Stomach (tissue), 9 donors: Measurements from ENCODE around the gene SELENOT. TPM values are rescaled to one million over a fixed set of nuclear protein-coding genes. Genes with fewer than 3 reads are reported as not detected.

ENCODE experiments used
- DNase-seq, 2 donors: peaks; one replicate each; pipeline versions ENCODE4 v3.0.0 to v3.0.0-alpha.2; 2013 to 2019
- H3K27ac ChIP-seq, 5 donors: fragments of 200-600 bp in 4 of 5; sonication (generic) in 4 of 5; one replicate each; pipeline ENCODE4 v1.5.1; 2013 to 2019; ENCODE audit warnings: mild to moderate bottlenecking in 1 of 5, moderate library complexity in 1 of 5
- H3K27me3 ChIP-seq, 3 donors: fragments of 200-600 bp; sonication (generic); one replicate each; pipeline ENCODE4 v1.5.1; 2017 to 2019; ENCODE audit warnings: mixed run types in 1 of 3
- H3K36me3 ChIP-seq, 4 donors: fragments of 200-600 bp; sonication (generic); 1 replicate in 3 of 4; 2 replicates in 1 of 4; pipeline ENCODE4 v1.5.1; 2016 to 2019
- H3K4me1 ChIP-seq, 4 donors: fragments of 200-600 bp; sonication (generic); one replicate each; pipeline ENCODE4 v1.5.1; 2016 to 2019
- H3K4me3 ChIP-seq, 4 donors: fragments of 200-600 bp; sonication (generic) in 3 of 4; one replicate each; pipeline ENCODE4 v1.5.1; 2016 to 2019; ENCODE audit warnings: mild to moderate bottlenecking in 1 of 4
- H3K9me3 ChIP-seq, 4 donors: fragments of 200-600 bp; sonication (generic); one replicate each; pipeline ENCODE4 v1.5.1; 2016 to 2019
- EP300 ChIP-seq: sonication (generic); formaldehyde crosslinking; IDR thresholded peaks from one replicate; pipeline ENCODE4 v1.6.1; 2017; ENCODE audit warnings: antibody characterized with exemption
- POLR2A ChIP-seq, 4 donors: fragments of 450-650 bp; IDR thresholded peaks; one replicate each; pipeline ENCODE4 v1.6.1; 2016; ENCODE audit warnings: antibody characterized with exemption in 4 of 4, control low read depth in 2 of 4, mild to moderate bottlenecking in 1 of 4, moderate library complexity in 1 of 4
- POLR2AphosphoS5 ChIP-seq, 3 donors: sonication (generic); formaldehyde crosslinking; IDR thresholded peaks; one replicate each; pipeline ENCODE4 v1.6.1; 2016; ENCODE audit warnings: antibody characterized with exemption in 3 of 3
- WGBS, 5 donors: extraction: QIAGEN DNeasy Blood & Tissue Kit in 3 of 5; methylation state at CpG; one replicate each; pipeline versions ENCODE4 v1.1.5 to v1.1.7; 2013 to 2018; 5-methylcytosine and 5-hydroxymethylcytosine counted together
- intact Hi-C: fragments of 100-400 bp; cut with DNase I; formaldehyde crosslinking; loops from one replicate; pipeline ENCODE4 v1.15.1; 2023; ENCODE audit warnings: low total_unique reads
- polyA plus RNA-seq, 3 donors: library from polyadenylated mRNA; stranded (reverse); fragments of 200-250 nt; gene quantifications; one replicate each; pipeline ENCODE4 v1.2.3, GENCODE V29; 2013
- total RNA-seq, 5 donors: library from RNA; depleted of rRNA; stranded (reverse); fragments of >200 nt; gene quantifications; one replicate each; pipeline versions ENCODE4 v1.1.0 to v1.2.3, GENCODE V29; 2014 to 2016
- TF ChIP-seq, protein P1 (sequence below), 7 experiments: fragments of 450-650 bp in 4 of 7; fragments of 200-600 bp in 3 of 7; sonication (generic) in 3 of 7; IDR thresholded peaks; one replicate each; pipeline ENCODE4 v1.5.1; 2016 to 2019; ENCODE audit warnings: antibody characterized with exemption in 7 of 7, control low read depth in 2 of 7, mild to moderate bottlenecking in 1 of 7
- donor health status: healthy with polysubstance abuse.
- donor health status: Bipolar disorder and iron deficiency.
- donor health status: healthy.

SELENOT gene
- total and polyA plus RNA-seq, 8 donors, result 41.5 to 324 (median 54.4) TPM

- Histone ChIP-seq H3K36me3 (peaks cover 0 to 18% (median 15%) of the 10 kb centered on the region in 4 donors), H3K4me1 (no peaks in the 10 kb centered on the region), H3K27me3 (no peaks in the 10 kb centered on the region), H3K27ac (peak overlapping the region in 1 of 5 donors; percentile 47), H3K4me3 (no peak overlapping the region), H3K9me3 (no peaks in the 10 kb centered on the region)
- TF ChIP-seq POLR2AphosphoS5 (IDR thresholded peaks at IDR 0.05) (no peak), POLR2A (IDR thresholded peaks at IDR 0.05) (no peak), EP300 (no peak)
- TF ChIP-seq, protein P1, sequence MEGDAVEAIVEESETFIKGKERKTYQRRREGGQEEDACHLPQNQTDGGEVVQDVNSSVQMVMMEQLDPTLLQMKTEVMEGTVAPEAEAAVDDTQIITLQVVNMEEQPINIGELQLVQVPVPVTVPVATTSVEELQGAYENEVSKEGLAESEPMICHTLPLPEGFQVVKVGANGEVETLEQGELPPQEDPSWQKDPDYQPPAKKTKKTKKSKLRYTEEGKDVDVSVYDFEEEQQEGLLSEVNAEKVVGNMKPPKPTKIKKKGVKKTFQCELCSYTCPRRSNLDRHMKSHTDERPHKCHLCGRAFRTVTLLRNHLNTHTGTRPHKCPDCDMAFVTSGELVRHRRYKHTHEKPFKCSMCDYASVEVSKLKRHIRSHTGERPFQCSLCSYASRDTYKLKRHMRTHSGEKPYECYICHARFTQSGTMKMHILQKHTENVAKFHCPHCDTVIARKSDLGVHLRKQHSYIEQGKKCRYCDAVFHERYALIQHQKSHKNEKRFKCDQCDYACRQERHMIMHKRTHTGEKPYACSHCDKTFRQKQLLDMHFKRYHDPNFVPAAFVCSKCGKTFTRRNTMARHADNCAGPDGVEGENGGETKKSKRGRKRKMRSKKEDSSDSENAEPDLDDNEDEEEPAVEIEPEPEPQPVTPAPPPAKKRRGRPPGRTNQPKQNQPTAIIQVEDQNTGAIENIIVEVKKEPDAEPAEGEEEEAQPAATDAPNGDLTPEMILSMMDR (IDR thresholded peaks at IDR 0.05), result no peak
- intact Hi-C loops, result no loop called here
- DNase-seq, result no peak
- WGBS, 5 donors, result 54 to 63% (median 59%) methylated on average over 6 of the region's 6 CpGs
Observed at GRCh38 chr3:150635076-150635475, 32.0 kb downstream of the SELENOT start.

DNA sequence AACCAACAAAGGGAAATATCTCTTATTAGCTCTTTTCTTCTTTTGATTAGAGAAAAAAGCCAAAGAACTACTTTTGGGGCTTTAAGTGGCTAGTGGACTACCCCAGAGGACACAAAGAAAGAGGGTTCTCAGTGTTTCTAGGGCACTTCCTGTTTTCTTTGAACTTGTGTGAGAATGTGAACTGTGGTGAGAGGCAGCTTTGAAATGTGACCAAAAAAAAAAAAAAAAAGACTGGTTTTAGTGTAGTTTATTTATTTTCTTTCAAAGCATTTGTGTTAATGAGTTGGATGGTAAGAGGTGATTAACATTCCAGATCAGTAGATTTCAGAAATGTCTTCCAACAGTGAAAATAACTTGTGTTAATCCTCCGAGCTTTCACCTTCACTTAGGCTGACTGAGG, 32.4 kb downstream of the SELENOT start:
- intact Hi-C loops, result no loop called here
- TF ChIP-seq, protein P1 (IDR thresholded peaks at IDR 0.05), result no peak
- TF ChIP-seq EP300 (no peak), POLR2A (IDR thresholded peaks at IDR 0.05) (no peak), POLR2AphosphoS5 (IDR thresholded peaks at IDR 0.05) (no peak)
- DNase-seq, result peak in 1 of 2 donors; percentile 18
- 69 to 81% (median 75%) methylated on average over 1 of the region's 1 CpG for WGBS, 5 donors
- H3K27ac ChIP-seq, result peak overlapping the region in 1 of 5 donors; percentile 47
- H3K36me3 ChIP-seq, result peaks cover 0 to 13% (median 11%) of the 10 kb centered on the region in 4 donors
- no peaks in the 10 kb centered on the region for H3K4me1 ChIP-seq
- H3K4me3 ChIP-seq, result no peak overlapping the region
- no peaks in the 10 kb centered on the region for H3K27me3 ChIP-seq
- H3K9me3 ChIP-seq, result no peaks in the 10 kb centered on the region

- TF ChIP-seq EP300, result no peak
- no peak for TF ChIP-seq POLR2AphosphoS5 (IDR thresholded peaks at IDR 0.05)
- TF ChIP-seq, protein P1 (IDR thresholded peaks at IDR 0.05), result no peak
- TF ChIP-seq POLR2A (IDR thresholded peaks at IDR 0.05), result no peak
- no peak overlapping the region for H3K27ac ChIP-seq
- 93 to 97% (median 94%) methylated on average over 5 of the region's 5 CpGs for WGBS, 5 donors
- no peaks in the 10 kb centered on the region for H3K4me1 ChIP-seq
- peaks cover 0 to 6% (median 5%) of the 10 kb centered on the region in 4 donors for H3K36me3 ChIP-seq
- H3K9me3 ChIP-seq, result no peaks in the 10 kb centered on the region
- no peak overlapping the region for H3K4me3 ChIP-seq
- H3K27me3 ChIP-seq, result no peaks in the 10 kb centered on the region
- DNase-seq, result no peak
- intact Hi-C loops, result no loop called here
Observed at GRCh38 chr3:150636258-150636657, 33.1 kb downstream of the SELENOT start.

DNA sequence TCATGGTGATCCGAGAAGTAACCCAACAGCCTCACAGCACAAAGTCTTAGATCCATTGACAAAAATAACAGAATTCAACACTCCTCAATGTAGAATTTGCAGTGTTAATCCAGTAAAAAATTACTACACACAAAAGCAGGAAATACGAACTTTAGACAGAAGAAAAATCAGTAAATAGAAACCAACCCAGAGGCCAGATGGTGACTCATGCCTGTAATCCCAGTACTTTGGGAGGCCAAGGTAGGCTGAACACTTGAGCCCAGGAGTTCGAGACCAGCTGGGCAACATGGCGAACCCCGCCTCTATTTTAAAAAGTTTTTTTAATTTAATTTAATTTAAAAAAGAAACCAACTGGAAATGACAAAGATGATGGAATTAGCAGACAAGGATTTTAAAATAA, 36.1 kb downstream of the SELENOT start:
- WGBS, 5 donors, result 72 to 78% (median 74%) methylated on average over 5 of the region's 5 CpGs
- no peaks in the 10 kb centered on the region for H3K4me1 ChIP-seq
- no peak for DNase-seq
- no peak overlapping the region for H3K4me3 ChIP-seq
- no peaks in the 10 kb centered on the region for H3K9me3 ChIP-seq
- H3K27ac ChIP-seq, result no peak overlapping the region
- H3K36me3 ChIP-seq, result no peaks in the 10 kb centered on the region
- intact Hi-C loops, result no loop called here
- no peak for TF ChIP-seq EP300
- TF ChIP-seq, protein P1 (IDR thresholded peaks at IDR 0.05), result no peak
- no peak for TF ChIP-seq POLR2A (IDR thresholded peaks at IDR 0.05)
- TF ChIP-seq POLR2AphosphoS5 (IDR thresholded peaks at IDR 0.05), result no peak
- H3K27me3 ChIP-seq, result no peaks in the 10 kb centered on the region
